Natural killer cell treated with Interleukin-12 subunit alpha and Interleukin-12 subunit beta and Interleukin-15 and Interleukin-18, amount 100 ng/mL, for 72 hours (primary cell): Measurements from ENCODE around the gene WARS2. TPM values are rescaled to one million over a fixed set of nuclear protein-coding genes. Genes with fewer than 3 reads are reported as not detected.

Source experiments
- ATAC-seq, 2 donors: fragments of 150-1000 bp; cut with Tn5 transposase in 1 of 2; sonication (Bioruptor Pico), chemical (Tn5 transposase) in 1 of 2; 2 replicates each; pipeline ENCODE4 v1.10.0; 2021
- DNase-seq: peaks from one replicate; pipeline ENCODE4 v3.0.0; 2022; ENCODE audit warnings: low spot score
- H3K27ac Mint-ChIP-seq, 2 donors: 1 replicate in 1 of 2; 2 replicates in 1 of 2; pipeline ENCODE4 v1.8.0; 2022; ENCODE audit warnings: mixed read lengths in 2 of 2, mild to moderate bottlenecking in 1 of 2, moderate library complexity in 1 of 2
- H3K27me3 Mint-ChIP-seq, 2 donors: 1 replicate in 1 of 2; 2 replicates in 1 of 2; pipeline ENCODE4 v1.8.0; 2022; ENCODE audit warnings: mixed read lengths in 2 of 2
- H3K36me3 Mint-ChIP-seq: one replicate; pipeline ENCODE4 v1.8.0; 2022; ENCODE audit warnings: mixed read lengths
- H3K4me1 Mint-ChIP-seq, 2 donors: 1 replicate in 1 of 2; 2 replicates in 1 of 2; pipeline ENCODE4 v1.8.0; 2022; ENCODE audit warnings: low read depth in 2 of 2, mixed read lengths in 2 of 2, mild to moderate bottlenecking in 1 of 2
- H3K4me3 Mint-ChIP-seq: one replicate; pipeline ENCODE4 v1.8.0; 2022; ENCODE audit warnings: mixed read lengths
- H3K9me3 Mint-ChIP-seq: 2 replicates; pipeline ENCODE4 v1.8.0; 2022; ENCODE audit warnings: mixed read lengths
- total RNA-seq, 2 donors: library from RNA; stranded (reverse); gene quantifications; one replicate each; pipeline ENCODE4 v1.2.3, GENCODE V29; 2022

WARS2 gene
- total RNA-seq, 2 donors from 2014 or later, result 14.3 to 17.1 TPM

DNA sequence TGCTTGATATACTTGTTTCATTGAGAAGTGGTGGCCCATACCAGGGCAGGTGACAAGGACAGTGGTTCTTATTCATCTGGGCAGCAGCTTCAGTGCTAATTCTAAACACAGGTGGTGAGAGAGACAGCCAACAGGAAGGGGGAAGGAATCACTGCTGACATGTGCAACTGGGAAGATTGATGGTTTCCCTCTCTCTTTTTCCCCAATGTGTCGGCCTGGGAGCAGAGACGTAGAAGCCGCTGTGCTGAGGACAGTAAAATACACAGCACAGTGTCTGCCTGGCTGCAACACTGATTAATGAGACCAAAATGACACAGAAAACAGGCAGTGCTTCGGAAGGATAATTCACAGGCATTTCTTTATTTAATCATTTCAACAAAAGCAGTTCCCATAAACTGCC lies 48.8 kb downstream of the WARS2 start:
- Mint-ChIP-seq H3K4me3 (no peak overlapping the region), H3K9me3 (peaks cover 7% of the 10 kb centered on the region), H3K36me3 (no peaks in the 10 kb centered on the region), H3K27ac (no peak overlapping the region), H3K27me3 (no peaks in the 10 kb centered on the region), H3K4me1 (peaks cover 0 to 13% of the 10 kb centered on the region in 2 donors)
- DNase-seq (no peak), ATAC-seq (no peak)

DNA sequence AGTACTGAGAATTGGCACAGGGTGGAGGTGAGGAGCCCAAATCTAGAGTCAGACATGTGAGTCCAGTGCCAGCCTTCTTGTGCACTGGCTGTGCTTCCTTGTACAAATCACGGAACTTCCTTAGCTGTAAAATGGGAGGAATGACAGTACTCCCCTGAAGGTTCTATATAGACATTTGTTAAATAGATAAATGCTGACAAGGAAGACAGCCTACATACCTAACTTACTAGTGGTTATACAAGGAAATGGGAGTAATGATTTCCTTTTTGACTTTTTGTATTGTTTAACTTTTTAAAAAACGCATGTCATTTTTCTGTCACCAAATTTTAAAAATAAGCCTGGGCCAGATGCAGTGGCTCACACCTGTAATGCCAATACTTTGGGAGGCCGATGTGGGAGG lies 50.2 kb downstream of the WARS2 start:
- DNase-seq, result no peak
- H3K27me3 Mint-ChIP-seq, result no peaks in the 10 kb centered on the region
- no peak overlapping the region for H3K4me3 Mint-ChIP-seq
- H3K27ac Mint-ChIP-seq, result no peak overlapping the region
- peaks cover 7% of the 10 kb centered on the region for H3K9me3 Mint-ChIP-seq
- peaks cover 2 to 13% of the 10 kb centered on the region in 2 donors for H3K4me1 Mint-ChIP-seq
- ATAC-seq, result no peak
- peaks cover 4% of the 10 kb centered on the region for H3K36me3 Mint-ChIP-seq

DNA sequence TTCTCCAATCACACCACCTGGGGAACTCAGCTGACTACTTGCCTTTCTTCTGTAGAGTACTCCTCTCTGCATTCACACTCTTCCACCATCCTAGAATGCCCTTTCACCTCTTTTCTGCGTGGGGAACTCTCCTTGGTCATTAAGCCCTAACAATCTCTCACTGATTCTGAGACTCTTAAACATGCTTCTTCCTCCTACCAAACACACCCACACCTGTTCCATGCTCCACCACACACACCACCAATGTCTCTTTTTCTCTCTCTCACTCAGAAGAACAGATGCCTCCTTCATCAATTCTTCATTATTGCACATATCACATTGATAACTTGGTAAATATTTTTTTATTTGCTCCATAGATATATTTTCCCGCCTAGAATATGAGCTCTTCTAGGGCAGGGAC lies 53.6 kb downstream of the WARS2 start:
- H3K4me1 Mint-ChIP-seq, result peaks cover 4 to 9% of the 10 kb centered on the region in 2 donors
- H3K36me3 Mint-ChIP-seq, result peaks cover 4% of the 10 kb centered on the region
- ATAC-seq (no peak), DNase-seq (no peak)
- no peak overlapping the region for H3K27ac Mint-ChIP-seq
- H3K4me3 Mint-ChIP-seq, result no peak overlapping the region
- peaks cover 7% of the 10 kb centered on the region for H3K9me3 Mint-ChIP-seq
- no peaks in the 10 kb centered on the region for H3K27me3 Mint-ChIP-seq

DNA sequence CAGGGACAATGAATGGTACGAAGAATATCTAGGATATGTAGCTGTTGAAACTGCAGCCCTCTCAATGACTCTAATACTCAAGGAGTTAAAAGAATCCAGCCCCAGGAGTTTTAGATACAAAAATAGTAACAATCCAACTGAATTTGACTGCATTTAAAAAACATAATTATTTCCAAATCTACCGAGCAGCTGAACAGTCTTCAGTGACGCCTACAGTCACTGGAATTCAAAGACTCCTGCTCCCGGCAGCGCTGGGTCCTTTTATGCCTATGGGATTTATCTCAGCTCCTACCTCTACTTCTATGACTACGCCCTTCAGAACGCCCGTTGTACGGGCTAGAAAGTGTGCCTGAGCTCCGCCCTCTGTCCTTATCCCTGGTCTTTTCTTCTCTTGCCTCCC lies 55.7 kb downstream of the WARS2 start:
- Mint-ChIP-seq H3K4me3 (no peak overlapping the region), H3K9me3 (peaks cover 7% of the 10 kb centered on the region), H3K36me3 (peaks cover 4% of the 10 kb centered on the region), H3K27me3 (no peaks in the 10 kb centered on the region), H3K27ac (no peak overlapping the region), H3K4me1 (peaks cover 4 to 6% of the 10 kb centered on the region in 2 donors)
- DNase-seq (no peak), ATAC-seq (no peak)

DNA sequence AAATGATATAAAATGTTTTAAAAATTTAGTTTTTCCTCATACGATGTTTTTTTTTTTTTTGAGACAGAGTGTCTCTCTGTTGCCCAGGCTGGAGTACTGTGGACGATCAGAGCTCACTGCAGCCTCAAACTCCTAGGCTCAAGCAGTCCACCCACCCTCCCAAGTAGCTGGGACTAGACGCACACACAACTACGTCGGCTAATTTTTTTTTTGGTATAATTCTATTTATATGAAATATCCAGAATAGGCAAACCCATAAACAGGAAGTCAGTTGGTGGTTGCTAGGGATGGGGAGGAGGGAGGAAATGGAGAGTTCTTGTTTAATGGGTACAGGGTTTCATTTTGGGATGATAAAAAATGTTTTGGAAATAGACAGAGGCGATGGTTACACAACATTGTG lies 56.5 kb downstream of the WARS2 start:
- Mint-ChIP-seq H3K27me3 (no peaks in the 10 kb centered on the region), H3K9me3 (peaks cover 7% of the 10 kb centered on the region), H3K4me3 (no peak overlapping the region), H3K36me3 (peaks cover 4% of the 10 kb centered on the region), H3K27ac (no peak overlapping the region), H3K4me1 (peaks cover 4 to 6% of the 10 kb centered on the region in 2 donors)
- ATAC-seq, result no peak
- DNase-seq, result no peak

DNA sequence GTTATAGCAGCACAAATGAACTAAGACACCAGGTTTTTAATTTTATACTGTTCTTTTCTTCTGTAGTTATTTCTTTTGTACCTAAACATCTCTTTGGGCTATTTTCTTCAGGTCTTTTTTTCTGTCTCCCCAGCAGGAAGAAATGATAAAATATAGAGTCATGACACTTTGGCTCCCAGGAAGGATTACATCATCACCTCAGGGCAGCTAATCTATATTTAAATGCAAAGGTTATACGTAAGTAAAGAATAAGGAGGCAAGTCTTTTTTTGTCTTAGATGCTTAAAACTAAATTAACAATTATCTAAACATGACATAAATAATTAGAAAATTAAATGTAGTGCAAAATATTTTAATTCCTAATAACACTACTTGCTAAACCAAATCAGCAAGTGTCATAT lies 57.0 kb downstream of the WARS2 start:
- DNase-seq (no peak), ATAC-seq (no peak)
- H3K27ac Mint-ChIP-seq, result no peak overlapping the region
- peaks cover 7% of the 10 kb centered on the region for H3K9me3 Mint-ChIP-seq
- no peak overlapping the region for H3K4me3 Mint-ChIP-seq
- H3K27me3 Mint-ChIP-seq, result no peaks in the 10 kb centered on the region
- peaks cover 4% of the 10 kb centered on the region for H3K36me3 Mint-ChIP-seq
- peaks cover 4 to 6% of the 10 kb centered on the region in 2 donors for H3K4me1 Mint-ChIP-seq

DNA sequence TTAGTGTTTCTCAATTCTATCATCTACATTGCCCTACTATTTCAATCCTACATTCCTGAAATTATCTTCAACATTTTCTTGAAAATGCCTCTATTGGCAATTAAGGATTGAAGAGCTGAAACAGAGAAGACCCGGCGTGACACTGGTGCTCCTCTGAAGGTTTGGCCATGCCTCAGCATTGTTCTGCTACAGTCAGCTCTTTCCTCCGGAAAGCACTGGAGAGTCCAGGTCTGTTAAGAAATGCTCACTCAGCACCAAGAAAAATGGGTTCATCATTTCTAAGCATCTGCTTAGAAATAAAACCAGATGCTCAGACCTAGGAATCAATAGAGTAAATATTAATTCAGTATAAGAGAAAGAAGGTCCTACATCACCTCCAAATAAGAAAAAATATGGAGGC lies 58.8 kb downstream of the WARS2 start:
- peaks cover under 1% of the 10 kb centered on the region for H3K9me3 Mint-ChIP-seq
- DNase-seq (no peak), ATAC-seq (no peak)
- H3K4me3 Mint-ChIP-seq, result no peak overlapping the region
- peaks cover 4% of the 10 kb centered on the region for H3K36me3 Mint-ChIP-seq
- peaks cover 3 to 4% of the 10 kb centered on the region in 2 donors for H3K4me1 Mint-ChIP-seq
- no peaks in the 10 kb centered on the region for H3K27me3 Mint-ChIP-seq
- H3K27ac Mint-ChIP-seq, result no peak overlapping the region

DNA sequence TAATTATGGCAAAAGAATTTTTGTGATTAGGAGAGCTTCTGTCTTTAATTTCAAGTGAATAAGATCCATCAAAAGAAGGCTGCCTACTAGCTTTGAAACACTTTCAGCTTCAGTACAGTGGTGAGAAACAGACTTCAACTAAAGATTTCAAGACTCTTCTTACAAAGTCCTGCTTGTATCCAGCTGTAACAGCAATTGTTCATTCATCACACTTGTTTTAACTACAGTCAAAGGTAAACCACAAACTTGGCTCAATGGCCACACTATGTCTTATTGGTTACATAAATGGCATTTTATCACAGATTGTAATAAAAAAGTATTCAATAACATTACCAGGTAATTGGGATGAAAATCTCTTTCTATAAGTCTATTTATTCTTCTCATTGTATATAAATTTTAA lies 59.2 kb downstream of the WARS2 start:
- Mint-ChIP-seq H3K4me1 (peaks cover 3 to 4% of the 10 kb centered on the region in 2 donors), H3K27me3 (no peaks in the 10 kb centered on the region), H3K36me3 (peaks cover 4% of the 10 kb centered on the region), H3K27ac (no peak overlapping the region), H3K4me3 (no peak overlapping the region), H3K9me3 (no peaks in the 10 kb centered on the region)
- ATAC-seq (no peak), DNase-seq (no peak)

DNA sequence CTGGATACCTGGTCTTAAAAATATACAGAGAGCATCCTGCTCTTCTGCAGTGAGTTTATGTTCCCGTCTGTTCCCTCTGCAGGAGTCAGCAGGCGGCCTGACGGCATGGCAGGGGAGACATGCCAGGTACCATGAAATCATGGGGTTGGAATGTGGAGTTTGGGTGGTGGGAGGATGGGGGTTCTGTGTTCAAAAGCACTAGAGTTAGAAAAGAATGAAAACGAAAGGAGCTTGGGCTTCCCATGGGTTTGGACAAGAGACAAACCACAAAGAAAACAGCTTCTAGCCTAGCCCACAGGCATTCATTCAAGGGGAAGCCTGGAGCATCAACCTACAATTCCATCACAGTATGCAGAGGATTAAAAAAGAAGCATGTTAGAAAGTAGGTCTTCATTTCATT lies 59.9 kb downstream of the WARS2 start:
- no peaks in the 10 kb centered on the region for H3K27me3 Mint-ChIP-seq
- peaks cover 3 to 4% of the 10 kb centered on the region in 2 donors for H3K4me1 Mint-ChIP-seq
- no peaks in the 10 kb centered on the region for H3K9me3 Mint-ChIP-seq
- no peak overlapping the region for H3K27ac Mint-ChIP-seq
- no peak overlapping the region for H3K4me3 Mint-ChIP-seq
- no peak for DNase-seq
- H3K36me3 Mint-ChIP-seq, result peaks cover 3% of the 10 kb centered on the region
- ATAC-seq, result no peak

DNA sequence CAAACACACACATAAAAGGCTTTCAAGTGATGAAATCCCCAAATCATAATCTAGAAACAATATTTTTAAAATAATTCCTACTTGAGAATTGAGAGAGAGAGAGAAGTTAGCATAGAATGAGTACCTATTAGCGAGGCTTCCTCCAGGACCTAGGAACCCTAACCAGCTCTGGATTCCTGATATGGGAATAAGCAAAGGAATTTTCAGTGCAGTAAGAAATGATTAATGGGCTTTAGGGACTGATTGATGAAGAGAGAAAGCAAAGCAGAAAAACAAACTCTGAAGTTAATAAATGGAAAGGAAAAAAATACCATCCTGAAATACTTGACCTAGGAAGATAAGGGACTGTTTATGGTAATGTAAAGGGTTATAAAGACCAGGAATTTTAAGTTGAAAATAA lies 60.6 kb downstream of the WARS2 start:
- no peaks in the 10 kb centered on the region for H3K9me3 Mint-ChIP-seq
- H3K27me3 Mint-ChIP-seq, result no peaks in the 10 kb centered on the region
- peaks cover 0 to 3% of the 10 kb centered on the region in 2 donors for H3K4me1 Mint-ChIP-seq
- no peaks in the 10 kb centered on the region for H3K36me3 Mint-ChIP-seq
- H3K27ac Mint-ChIP-seq, result no peak overlapping the region
- ATAC-seq (no peak), DNase-seq (no peak)
- H3K4me3 Mint-ChIP-seq, result no peak overlapping the region

DNA sequence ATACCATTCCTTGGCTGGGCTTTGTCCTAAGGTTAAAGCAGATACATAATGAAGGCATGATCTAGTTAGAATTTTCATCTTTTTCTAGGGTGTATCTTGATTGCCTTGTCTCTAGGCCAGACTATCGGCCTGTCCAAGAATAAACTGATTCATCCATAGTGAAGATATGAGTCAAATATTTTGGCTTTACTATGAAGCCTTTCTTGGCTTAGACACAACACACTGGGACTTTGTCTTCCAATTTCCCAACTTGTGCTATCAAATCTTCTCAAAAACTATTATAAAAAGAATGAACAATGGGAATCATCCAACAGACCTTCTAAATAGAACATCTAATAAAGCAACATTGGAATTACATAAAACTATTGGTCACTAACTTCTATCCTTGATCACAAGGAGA lies 64.8 kb downstream of the WARS2 start:
- Mint-ChIP-seq H3K4me1 (no peaks in the 10 kb centered on the region), H3K9me3 (peaks cover 2% of the 10 kb centered on the region), H3K27ac (no peak overlapping the region), H3K27me3 (no peaks in the 10 kb centered on the region), H3K36me3 (peaks cover 6% of the 10 kb centered on the region), H3K4me3 (no peak overlapping the region)
- ATAC-seq, result no peak
- DNase-seq, result no peak

DNA sequence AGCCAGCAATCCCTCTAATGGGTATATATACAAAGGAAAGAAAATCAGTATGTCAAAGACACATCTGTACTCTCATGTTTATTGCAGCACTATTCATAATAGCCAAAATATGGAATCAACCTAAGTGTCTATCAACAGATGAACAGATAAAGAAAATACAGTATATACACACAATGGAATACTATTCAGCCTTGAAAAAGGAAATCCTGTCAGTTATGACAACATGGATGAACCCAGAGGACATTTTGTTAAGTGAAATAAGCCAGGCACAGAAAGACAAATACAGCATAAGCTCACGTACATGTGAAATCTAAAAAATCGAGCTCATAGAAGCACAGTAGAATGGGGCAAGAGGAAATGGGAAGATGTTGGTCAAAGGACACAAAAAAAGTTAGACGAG lies 69.1 kb downstream of the WARS2 start:
- Mint-ChIP-seq H3K27ac (no peak overlapping the region), H3K9me3 (peaks cover 2% of the 10 kb centered on the region), H3K4me3 (no peak overlapping the region), H3K27me3 (no peaks in the 10 kb centered on the region), H3K4me1 (peaks cover 6 to 10% of the 10 kb centered on the region in 2 donors), H3K36me3 (peaks cover 6% of the 10 kb centered on the region)
- ATAC-seq (no peak), DNase-seq (no peak)

DNA sequence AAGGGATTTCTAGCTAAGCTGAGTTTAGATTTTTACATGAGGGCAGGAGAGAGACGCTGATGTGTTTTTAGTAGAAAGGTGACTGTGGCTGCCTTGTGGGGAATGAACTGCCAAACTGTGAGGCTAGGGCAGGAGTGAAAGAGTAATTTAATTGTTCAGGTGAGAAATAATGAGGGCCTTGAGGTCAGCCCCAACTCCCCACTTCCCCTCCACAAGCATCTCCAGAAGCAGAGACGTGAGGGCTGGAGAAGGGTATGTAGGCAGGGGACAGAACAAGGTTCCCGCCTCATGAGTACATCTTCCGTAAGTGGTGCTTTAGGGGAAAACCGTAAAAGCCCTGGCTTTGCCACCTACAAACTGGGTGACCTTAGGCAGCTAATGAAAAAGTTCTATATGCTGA lies 70.8 kb downstream of the WARS2 start:
- DNase-seq, result no peak
- Mint-ChIP-seq H3K4me3 (peak overlapping the region; percentile 1), H3K27me3 (no peaks in the 10 kb centered on the region), H3K4me1 (peaks cover 6 to 10% of the 10 kb centered on the region in 2 donors), H3K27ac (no peak overlapping the region), H3K36me3 (peaks cover 8% of the 10 kb centered on the region), H3K9me3 (peaks cover 2% of the 10 kb centered on the region)
- ATAC-seq, result peak in 1 of 2 donors; percentile 81

DNA sequence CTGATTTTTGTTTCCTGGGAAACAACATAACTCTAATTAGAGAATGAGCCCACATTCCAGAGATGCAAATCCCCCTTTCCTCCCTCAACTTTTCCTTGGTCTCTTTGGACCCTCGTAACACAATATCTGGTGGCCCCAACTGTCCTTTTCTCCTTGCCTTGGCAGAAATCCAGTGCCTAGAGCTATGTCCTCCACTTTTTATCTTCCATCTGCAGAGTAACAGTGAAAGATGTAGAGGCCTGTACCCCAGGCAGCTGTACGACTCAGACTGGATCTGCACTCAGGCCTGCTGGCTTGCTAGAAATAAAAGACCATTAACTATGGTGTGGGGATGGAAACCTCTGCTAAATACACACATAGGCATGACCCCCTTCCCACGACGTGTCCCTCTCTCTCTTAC lies 72.0 kb downstream of the WARS2 start:
- Mint-ChIP-seq H3K27me3 (no peaks in the 10 kb centered on the region), H3K9me3 (peaks cover 2% of the 10 kb centered on the region), H3K27ac (peak overlapping the region in 1 of 2 donors; percentile 49), H3K4me3 (no peak overlapping the region), H3K36me3 (peaks cover 11% of the 10 kb centered on the region), H3K4me1 (peaks cover 6 to 10% of the 10 kb centered on the region in 2 donors)
- DNase-seq (no peak), ATAC-seq (no peak)

DNA sequence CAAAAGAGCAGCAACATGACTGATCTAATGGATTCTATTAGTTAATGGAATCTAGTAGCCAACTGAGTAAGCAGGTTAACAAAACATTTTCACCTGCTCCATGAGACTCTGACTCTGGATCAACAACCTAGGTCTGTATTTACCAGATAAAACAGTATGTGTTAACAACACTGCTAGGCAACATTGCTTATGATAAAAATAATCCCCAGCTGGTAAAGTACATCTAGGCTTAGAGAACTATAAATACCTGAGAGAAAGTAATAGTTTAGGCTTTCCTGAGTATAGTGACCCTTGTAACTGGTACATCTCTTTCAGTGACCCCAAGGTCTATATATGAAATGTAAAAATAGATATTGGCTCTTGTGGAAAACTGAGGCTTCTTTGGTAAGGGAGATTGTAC lies 78.8 kb downstream of the WARS2 start:
- no peak for ATAC-seq
- no peak overlapping the region for H3K27ac Mint-ChIP-seq
- H3K27me3 Mint-ChIP-seq, result no peaks in the 10 kb centered on the region
- H3K9me3 Mint-ChIP-seq, result peaks cover 3% of the 10 kb centered on the region
- no peak overlapping the region for H3K4me3 Mint-ChIP-seq
- peaks cover 17% of the 10 kb centered on the region for H3K36me3 Mint-ChIP-seq
- no peak for DNase-seq
- no peaks in the 10 kb centered on the region for H3K4me1 Mint-ChIP-seq
